Measurements from ENCODE around the gene SYT9. TPM values are rescaled to one million over a fixed set of nuclear protein-coding genes. Genes with fewer than 3 reads are reported as not detected.

Gene SYT9
- total RNA-seq, 1 donor from 2014 or later = 0.21 TPM

- H3K36me3 Mint-ChIP-seq (ENCODE audit: low read depth, unreplicated experiment) = no peaks in the 10 kb centered on the region
- no peak overlapping the region for H3K4me3 Mint-ChIP-seq (ENCODE audit: unreplicated experiment)
- no peaks in the 10 kb centered on the region for H3K27me3 Mint-ChIP-seq (ENCODE audit: unreplicated experiment)
- H3K9me3 Mint-ChIP-seq (ENCODE audit: unreplicated experiment) = no peaks in the 10 kb centered on the region
- no peak for DNase-seq (ENCODE audit: low spot score)
- TF ChIP-seq CTCF (IDR thresholded peaks at IDR 0.05; ENCODE audit: unreplicated experiment) = no peak
- H3K4me1 Mint-ChIP-seq (ENCODE audit: unreplicated experiment) = no peaks in the 10 kb centered on the region
- H3K27ac Mint-ChIP-seq (ENCODE audit: unreplicated experiment) = no peak overlapping the region
Measured at GRCh38 chr11:7263842-7264241, 12.1 kb downstream of the SYT9 start.

GRCh38 chr11:7268758-7269157 is 17.1 kb downstream of the SYT9 start:
- no peak for DNase-seq (ENCODE audit: low spot score)
- Mint-ChIP-seq H3K36me3 (ENCODE audit: low read depth, unreplicated experiment) (no peaks in the 10 kb centered on the region), H3K27me3 (ENCODE audit: unreplicated experiment) (no peaks in the 10 kb centered on the region), H3K4me3 (ENCODE audit: unreplicated experiment) (no peak overlapping the region), H3K4me1 (ENCODE audit: unreplicated experiment) (no peaks in the 10 kb centered on the region), H3K27ac (ENCODE audit: unreplicated experiment) (no peak overlapping the region), H3K9me3 (ENCODE audit: unreplicated experiment) (no peaks in the 10 kb centered on the region)
- no peak for TF ChIP-seq CTCF (IDR thresholded peaks at IDR 0.05; ENCODE audit: unreplicated experiment)

- no peak for DNase-seq (ENCODE audit: low spot score)
- Mint-ChIP-seq H3K4me3 (ENCODE audit: unreplicated experiment) (no peak overlapping the region), H3K27me3 (ENCODE audit: unreplicated experiment) (no peaks in the 10 kb centered on the region), H3K27ac (ENCODE audit: unreplicated experiment) (no peak overlapping the region), H3K4me1 (ENCODE audit: unreplicated experiment) (no peaks in the 10 kb centered on the region), H3K9me3 (ENCODE audit: unreplicated experiment) (no peaks in the 10 kb centered on the region), H3K36me3 (ENCODE audit: low read depth, unreplicated experiment) (no peaks in the 10 kb centered on the region)
- TF ChIP-seq CTCF (IDR thresholded peaks at IDR 0.05; ENCODE audit: unreplicated experiment) = no peak
Measured at GRCh38 chr11:7270233-7270865, 18.6 kb downstream of the SYT9 start.

- Mint-ChIP-seq H3K9me3 (ENCODE audit: unreplicated experiment) (no peaks in the 10 kb centered on the region), H3K27me3 (ENCODE audit: unreplicated experiment) (no peaks in the 10 kb centered on the region), H3K27ac (ENCODE audit: unreplicated experiment) (no peak overlapping the region), H3K4me1 (ENCODE audit: unreplicated experiment) (no peaks in the 10 kb centered on the region), H3K4me3 (ENCODE audit: unreplicated experiment) (no peak overlapping the region), H3K36me3 (ENCODE audit: low read depth, unreplicated experiment) (no peaks in the 10 kb centered on the region)
- no peak for TF ChIP-seq CTCF (IDR thresholded peaks at IDR 0.05; ENCODE audit: unreplicated experiment)
- no peak for DNase-seq (ENCODE audit: low spot score)
Measured at GRCh38 chr11:7272373-7272772, 20.7 kb downstream of the SYT9 start.

- Mint-ChIP-seq H3K4me3 (ENCODE audit: unreplicated experiment) (no peak overlapping the region), H3K27ac (ENCODE audit: unreplicated experiment) (no peak overlapping the region), H3K9me3 (ENCODE audit: unreplicated experiment) (no peaks in the 10 kb centered on the region), H3K36me3 (ENCODE audit: low read depth, unreplicated experiment) (no peaks in the 10 kb centered on the region), H3K27me3 (ENCODE audit: unreplicated experiment) (no peaks in the 10 kb centered on the region), H3K4me1 (ENCODE audit: unreplicated experiment) (no peaks in the 10 kb centered on the region)
- no peak for DNase-seq (ENCODE audit: low spot score)
- TF ChIP-seq CTCF (IDR thresholded peaks at IDR 0.05; ENCODE audit: unreplicated experiment) = no peak
Measured at GRCh38 chr11:7275133-7275532, 23.4 kb downstream of the SYT9 start.
